HuH-7.5 (cell line): ENCODE results near the gene SORL1.

Experiments
- DNase-seq: peaks from one replicate; pipeline ENCODE4 v3.0.0; 2011; ENCODE audit warnings: low spot score

SORL1 gene

GRCh38 chr11:121656328-121657090 lies 204.4 kb downstream of the SORL1 start:
- DNase-seq: no peak

GRCh38 chr11:121657146-121657545 lies 205.0 kb downstream of the SORL1 start:
- DNase-seq: no peak

GRCh38 chr11:121659811-121660210 lies 207.7 kb downstream of the SORL1 start:
- DNase-seq: no peak

GRCh38 chr11:121661880-121662486 lies 209.9 kb downstream of the SORL1 start:
- no peak for DNase-seq

GRCh38 chr11:121664144-121664543 lies 212.0 kb downstream of the SORL1 start:
- DNase-seq: no peak

- DNase-seq: no peak
These were observed 213.2 kb downstream of the SORL1 start for GRCh38 chr11:121665206-121665838.

- DNase-seq: no peak
These were observed 215.7 kb downstream of the SORL1 start for GRCh38 chr11:121667836-121668235.

GRCh38 chr11:121669422-121669821 lies 217.3 kb downstream of the SORL1 start:
- no peak for DNase-seq

- DNase-seq: no peak
These were observed 218.2 kb downstream of the SORL1 start for GRCh38 chr11:121670266-121670665.

- no peak for DNase-seq
These were observed 218.7 kb downstream of the SORL1 start for GRCh38 chr11:121670805-121671282.

- DNase-seq: no peak
These were observed 219.4 kb downstream of the SORL1 start for GRCh38 chr11:121671283-121672168.

- no peak for DNase-seq
These were observed 220.7 kb downstream of the SORL1 start for GRCh38 chr11:121672630-121673487.

GRCh38 chr11:121681550-121682268 lies 229.6 kb downstream of the SORL1 start:
- DNase-seq: no peak
